ENCODE data around the gene VAMP5.

- TF ChIP-seq CTCF (IDR thresholded peaks at IDR 0.05; ENCODE audit: poor library complexity) = no peak
- no peak for TF ChIP-seq EZH2 (IDR thresholded peaks at IDR 0.05; ENCODE audit: borderline replicate concordance)
- TF ChIP-seq EZH2phosphoT487 (IDR thresholded peaks at IDR 0.05; ENCODE audit: low read depth, severe bottlenecking, unreplicated experiment) = no peak
These were observed 49.4 kb upstream of the VAMP5 start for GRCh38 chr2:85534881-85535280.

Measured in hepatocyte (in vitro differentiated cells).